Daoy (cell line): ENCODE data around the gene GALK2. TPM values are rescaled to one million over a fixed set of nuclear protein-coding genes. Genes with fewer than 3 reads are reported as not detected.
A peak's percentile ranks its signal among the peaks of the same experiment; 100 is the strongest.

Experiments
- DNase-seq: peaks from one replicate; pipeline ENCODE4 v3.0.0-alpha.2; 2015; ENCODE audit warnings: low read depth
- total RNA-seq: library from RNA; depleted of rRNA; stranded (reverse); fragments of >200 nt; shearing (Covaris generic); gene quantifications from 2 replicates; pipeline ENCODE4 v1.2.3, GENCODE V29; 2014

Gene GALK2
- total RNA-seq, 1 experiment from 2014 or later: 32.0 TPM

DNA sequence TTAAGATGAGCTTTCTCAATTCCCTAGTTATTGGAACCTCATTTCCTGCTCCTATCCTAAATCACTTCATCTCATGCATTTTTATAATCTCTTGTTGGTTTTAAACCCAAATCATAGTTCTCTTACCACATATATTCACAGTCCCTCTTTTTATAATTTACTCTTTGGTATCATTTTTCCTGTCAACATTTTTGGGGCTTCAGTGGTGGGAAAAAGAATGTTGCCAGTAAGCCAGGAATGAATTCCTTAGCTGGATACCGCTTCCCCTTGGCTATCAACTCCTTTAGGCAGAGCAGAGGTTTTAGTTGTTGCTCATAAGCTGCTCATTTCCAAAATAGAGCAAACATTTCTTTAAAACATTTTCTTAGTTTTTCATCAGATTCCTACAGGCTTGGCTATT is 112.3 kb downstream of the GALK2 start:
- DNase-seq: no peak

DNA sequence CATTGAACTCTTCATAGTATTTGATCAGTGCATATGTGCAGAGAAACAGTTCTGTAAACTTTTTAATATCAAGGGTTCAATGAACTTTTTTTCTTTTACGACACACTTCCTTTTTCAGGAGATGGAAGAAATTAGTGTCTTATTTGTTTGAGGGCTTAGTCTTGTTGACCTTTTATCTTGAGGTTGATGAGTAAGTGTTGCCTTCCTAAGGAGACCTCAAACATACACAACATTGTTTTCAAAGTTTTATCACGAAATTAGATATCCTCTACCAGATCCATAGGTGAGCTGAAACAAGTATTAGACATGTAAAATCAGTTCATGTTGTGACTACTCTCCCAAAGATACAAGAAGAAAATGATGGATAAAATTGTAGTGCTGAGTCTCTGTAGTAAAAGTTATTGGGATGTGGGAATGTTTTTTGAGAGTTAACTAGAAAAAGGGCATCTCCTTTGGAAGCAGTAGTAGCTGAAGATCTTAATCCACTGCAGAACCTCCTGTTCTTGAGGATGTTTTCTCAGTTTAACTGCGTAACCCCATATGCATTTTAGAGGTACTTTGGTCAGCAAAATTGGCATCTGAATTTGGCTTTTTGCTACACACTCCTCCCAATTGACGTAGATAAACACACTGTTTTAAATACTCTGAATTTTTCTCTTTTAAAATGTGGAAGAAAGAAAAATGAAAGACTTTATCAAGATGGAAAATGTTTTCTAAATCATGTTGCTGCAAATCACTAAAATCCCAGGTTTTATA is 116.8 kb downstream of the GALK2 start:
- no peak for DNase-seq

DNA sequence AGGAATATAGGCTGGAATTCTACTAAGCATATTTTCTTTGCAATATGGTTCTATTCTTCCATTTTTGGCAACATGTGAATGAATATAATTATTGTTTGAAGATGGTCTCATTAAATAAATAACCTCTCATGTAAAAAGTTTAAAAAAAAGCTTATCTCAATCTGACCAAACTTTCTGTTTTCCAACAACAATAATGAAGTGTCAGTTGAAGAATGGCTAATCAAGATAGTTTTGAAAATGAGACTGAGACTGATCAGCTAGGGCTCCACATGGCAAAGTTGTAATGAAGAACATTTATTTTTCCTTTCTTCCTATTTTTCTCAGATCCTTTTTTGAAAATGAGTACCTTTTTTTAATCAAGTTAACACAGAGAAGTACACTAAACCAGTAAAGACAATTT is 117.4 kb downstream of the GALK2 start:
- DNase-seq: no peak

DNA sequence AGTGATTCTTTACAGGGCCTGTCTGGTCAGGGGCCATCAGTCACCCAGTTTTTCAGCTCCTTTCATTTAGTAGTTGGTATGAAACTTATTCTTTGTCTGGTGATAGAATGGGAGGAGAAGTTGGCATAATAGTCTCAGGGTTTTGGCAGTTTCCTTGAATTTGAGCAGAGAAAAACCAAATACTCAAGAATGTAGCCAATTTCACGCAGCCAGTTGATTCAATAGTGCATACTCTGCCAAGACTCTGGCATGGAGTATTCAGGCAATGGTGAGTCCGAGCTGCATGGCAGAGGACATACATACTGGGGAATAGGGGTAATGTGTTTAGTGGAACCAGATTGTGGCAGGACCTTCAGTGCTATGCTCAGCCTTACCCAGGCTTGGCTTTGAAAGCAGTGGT is 118.3 kb downstream of the GALK2 start:
- no peak for DNase-seq

DNA sequence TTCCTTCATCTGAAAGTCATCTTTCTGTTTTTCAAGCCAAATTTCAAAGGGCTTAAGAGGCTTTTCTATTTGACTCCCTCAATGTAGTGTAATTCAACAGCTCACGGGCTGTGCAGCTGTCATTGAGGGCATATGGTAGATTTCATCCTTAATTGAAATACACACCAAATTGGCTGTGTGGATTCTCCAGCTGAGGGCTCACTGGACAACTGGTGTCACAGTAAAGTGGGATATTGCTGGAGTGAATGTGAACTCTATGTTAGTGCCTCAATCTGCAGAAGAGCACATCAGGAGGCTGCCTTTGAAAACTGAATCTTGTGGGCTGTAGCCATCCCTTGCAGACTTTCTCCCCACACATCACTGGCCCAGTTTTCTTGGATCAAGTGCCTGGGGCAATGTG is 120.1 kb downstream of the GALK2 start:
- DNase-seq: no peak

DNA sequence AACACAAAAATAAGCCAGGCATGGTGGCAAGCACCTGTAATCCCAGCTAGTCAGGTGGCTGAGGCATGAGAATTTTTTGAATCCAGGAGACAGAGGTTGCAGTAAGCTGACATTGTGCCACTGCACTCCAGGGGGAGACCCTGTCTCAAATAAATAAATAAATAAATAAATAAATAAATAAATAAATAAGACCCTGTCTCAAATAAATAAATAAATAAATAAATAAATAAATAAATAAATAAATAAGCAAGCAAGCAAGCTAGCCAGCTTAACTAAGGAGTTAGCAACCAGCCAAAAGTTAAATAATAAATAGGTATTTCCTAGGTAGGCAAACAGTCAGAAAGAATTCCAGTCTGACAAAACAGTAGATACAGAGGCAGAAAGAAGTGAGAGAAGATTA is 123.9 kb downstream of the GALK2 start:
- DNase-seq: no peak

DNA sequence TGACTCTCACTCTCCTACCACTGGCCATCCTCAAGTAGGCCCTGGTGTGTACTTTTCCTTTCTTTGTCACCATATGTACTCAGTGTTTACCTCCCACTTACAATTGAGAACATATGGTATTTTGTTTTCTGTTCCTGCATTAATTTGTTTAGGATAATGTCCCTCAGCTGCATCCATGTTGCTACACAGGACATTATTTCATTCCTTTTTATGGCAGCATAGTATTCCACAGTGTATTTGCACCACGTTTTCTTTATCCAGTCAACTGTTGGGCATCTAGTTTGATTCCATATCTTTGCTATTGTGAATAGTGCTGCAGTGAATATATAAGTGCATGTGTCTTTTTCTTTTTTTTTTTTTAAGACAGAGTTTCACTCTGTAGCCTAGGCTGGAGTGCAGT is 126.2 kb downstream of the GALK2 start:
- no peak for DNase-seq

DNA sequence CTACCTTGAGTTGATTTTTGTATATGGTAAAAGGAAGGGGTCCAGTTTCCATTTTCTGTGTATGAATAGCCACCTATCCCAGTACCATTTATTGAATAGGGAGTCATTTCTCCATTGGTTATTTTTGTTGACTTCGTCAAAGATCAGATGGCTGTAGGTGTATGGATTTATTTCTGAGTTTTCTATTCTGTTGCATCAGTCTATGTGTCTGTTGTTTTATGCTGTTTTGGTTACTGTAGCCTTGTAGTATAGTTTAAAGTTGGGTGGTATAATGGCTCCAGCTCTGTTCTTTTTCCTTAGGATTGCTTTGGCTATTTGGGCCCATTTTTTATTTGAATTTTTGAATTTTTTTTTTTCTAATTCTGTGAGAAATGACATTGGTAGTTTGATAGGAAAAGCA is 127.5 kb downstream of the GALK2 start:
- DNase-seq: no peak

DNA sequence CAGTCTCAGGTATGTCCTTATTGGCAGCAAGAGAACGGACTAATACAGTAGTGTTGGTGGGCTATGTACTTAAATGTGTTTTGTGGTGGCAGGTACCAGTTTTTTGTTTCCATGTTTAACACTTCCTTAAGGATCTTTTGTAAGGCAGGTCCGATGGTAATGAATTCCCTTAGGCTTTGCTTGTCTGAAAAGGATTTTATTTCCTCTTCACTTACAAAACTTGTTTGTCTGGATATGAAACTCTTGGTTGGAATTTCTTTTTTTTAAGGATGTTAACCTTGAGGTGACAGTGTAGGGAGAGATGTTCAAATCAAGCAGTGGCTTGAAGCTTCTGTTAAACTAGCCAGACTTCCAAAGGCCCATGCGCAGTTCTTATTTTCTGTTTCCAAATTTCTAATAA is 130.8 kb downstream of the GALK2 start:
- DNase-seq: no peak

DNA sequence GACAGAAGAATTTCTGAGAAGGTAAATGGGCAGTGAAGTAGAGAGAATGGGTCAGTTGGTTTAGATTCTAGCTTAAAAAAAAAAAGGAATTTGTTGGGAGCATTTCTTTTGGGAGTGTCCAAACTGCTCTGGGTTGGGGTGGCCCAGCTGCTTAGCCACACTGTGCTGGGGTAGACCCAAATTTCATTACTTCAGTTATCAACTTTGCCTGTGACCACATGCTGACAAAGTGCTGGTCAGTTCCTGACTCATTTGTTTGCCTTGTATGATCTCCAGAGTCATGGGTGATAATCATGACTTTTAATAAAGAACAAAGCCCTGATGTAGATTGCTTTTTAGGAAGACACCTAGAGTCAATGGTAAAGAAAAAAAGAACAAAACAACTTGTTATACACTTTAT is 131.5 kb downstream of the GALK2 start:
- DNase-seq: peak; percentile 4

DNA sequence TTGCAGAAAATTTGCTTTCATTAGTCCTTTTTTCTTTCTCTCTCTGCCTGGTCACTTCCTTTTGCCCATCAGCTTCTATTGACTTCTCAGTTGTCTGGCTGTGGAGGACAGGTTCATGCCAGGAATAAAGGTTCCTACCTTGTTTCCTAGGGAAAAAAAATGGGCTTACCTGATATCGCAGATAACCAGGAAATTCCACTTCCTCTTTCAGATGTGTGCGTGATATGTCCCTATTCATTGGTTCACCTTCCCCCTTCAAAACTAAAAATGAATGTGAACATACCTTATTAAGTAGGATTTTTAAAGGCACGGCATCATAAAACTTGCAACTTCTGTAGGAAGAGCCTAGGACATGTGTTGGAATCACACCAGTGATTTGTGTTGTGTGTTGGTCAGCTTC is 133.0 kb downstream of the GALK2 start:
- DNase-seq: no peak

DNA sequence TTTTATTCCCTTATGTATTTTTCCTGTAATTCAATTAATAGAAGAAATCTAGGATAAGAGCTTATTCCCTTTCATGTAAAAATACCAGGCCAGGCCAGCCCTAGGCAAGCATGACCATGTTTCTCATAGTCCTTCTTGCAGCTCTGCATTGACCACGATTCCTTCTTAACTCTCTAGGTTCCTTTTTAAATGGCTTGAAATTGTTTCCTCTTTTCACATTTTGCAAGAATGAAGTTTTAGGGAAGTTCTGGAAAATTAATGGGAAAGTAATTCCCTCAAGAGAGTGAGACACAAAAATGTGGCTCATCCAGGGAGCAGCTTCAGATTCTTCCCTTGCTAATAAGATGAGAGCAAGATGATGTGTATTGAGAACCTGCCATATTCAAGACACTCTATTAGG is 136.5 kb downstream of the GALK2 start:
- no peak for DNase-seq

DNA sequence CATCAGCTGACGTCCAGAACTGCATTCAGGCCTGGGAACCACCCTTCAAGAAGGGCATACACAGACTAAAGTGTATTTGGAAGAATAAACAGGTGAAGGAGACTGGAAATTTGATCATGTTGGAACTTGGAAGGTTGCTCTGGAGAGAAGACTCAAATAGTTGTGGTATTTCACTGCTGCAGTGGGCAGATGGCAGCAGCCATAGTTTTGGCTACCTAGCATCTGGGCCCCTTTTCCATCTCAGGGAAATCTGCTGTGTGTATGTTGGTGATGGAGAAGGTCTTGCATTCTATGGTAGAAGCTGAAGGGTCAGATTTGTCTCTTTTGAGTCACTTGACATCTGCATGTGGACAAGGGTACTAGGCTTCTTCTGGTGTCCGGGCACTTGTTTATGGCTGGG is 138.6 kb downstream of the GALK2 start:
- no peak for DNase-seq

DNA sequence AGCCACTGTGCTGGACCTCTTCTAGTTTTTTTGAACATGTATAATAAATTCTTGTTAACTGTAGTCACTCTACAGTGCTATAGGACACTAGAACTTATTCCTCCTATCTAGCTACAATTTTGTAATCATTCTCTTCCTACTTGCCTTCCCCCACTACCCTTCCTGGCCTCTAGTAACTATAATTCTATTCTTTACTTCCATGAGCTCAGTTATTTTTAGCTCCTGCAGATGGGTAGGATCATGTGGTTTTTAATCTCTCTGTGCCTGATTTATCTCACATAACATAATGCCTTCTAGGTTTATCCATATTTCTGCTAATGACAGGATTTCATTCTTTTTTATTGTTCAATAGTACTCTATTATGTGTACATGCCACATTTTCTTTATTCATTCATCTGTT is 139.8 kb downstream of the GALK2 start:
- no peak for DNase-seq

DNA sequence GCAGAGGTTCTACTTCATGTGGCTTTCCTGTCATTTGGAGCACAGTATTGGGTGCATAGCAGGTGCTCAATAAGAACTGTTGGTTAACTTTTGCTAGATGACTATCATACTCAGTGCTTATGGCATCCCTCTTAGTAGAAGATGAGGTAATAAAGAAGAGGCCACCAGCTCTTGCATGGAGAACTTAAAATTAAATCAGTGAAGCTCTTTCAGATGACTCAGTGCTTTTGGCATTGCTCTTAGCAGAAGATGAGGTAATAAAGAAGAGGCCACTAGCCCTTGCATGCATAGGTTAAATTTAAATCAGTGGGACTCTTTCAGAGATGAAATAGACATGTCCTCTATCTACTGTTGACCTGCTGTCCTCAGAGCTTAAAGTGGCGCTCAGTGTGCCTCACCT is 143.6 kb downstream of the GALK2 start:
- DNase-seq: no peak

DNA sequence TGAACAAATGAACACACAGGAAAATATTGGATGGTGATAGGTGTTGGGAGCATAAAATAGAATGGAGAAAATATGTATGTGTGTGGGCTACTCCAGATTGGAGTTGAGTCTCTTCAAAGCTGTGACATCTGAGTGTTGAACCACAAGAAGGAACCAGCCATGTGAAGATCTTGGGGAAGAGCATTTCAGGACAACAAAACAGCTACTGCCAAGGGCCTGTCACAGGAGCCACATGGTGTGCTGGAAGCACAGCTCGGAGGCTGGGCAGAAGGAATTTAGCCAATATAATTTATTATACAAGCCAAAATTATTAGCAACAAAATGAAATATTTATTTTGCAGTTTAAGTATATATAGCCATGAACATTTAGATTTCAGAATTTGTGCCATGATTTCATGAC is 144.7 kb downstream of the GALK2 start:
- no peak for DNase-seq

DNA sequence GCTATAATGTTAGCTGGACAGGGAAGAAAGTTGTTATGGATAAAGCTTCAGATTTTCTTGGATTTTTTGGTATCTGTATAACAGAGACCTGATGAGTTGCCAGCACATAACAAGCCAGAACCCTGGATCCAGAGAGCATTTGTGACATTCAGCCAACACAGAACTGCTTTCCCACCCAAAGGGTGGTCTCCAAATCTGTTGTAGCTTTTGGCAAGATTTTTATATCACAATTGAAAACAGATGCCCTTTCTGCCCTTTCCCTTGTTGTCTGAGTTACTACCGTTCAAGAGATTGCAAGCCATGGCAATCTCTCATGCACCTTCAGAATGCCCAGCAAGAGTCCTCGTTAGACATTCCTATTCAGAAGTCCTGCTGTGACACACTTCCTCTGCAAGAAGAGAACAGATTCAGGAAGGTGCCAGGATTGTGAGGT is 145.4 kb downstream of the GALK2 start:
- no peak for DNase-seq

DNA sequence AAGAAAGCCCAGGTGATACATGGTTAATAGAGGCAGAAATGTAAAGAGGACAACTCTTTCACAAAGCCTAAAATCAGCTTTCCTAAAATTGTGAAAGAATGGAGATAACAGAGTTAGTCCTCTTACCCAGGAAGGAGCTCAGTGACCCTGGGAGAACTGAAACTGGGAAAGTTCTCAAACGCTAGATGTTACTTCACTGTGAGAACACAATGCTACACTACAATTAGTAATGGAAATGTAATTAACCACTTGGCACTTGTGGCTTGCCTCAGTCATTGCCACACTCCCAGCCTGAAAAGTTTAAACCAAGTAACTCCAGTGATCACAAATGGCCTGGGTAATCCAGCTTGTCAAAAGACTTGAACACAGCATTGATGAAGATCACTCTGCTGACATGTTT is 150.3 kb downstream of the GALK2 start:
- no peak for DNase-seq

DNA sequence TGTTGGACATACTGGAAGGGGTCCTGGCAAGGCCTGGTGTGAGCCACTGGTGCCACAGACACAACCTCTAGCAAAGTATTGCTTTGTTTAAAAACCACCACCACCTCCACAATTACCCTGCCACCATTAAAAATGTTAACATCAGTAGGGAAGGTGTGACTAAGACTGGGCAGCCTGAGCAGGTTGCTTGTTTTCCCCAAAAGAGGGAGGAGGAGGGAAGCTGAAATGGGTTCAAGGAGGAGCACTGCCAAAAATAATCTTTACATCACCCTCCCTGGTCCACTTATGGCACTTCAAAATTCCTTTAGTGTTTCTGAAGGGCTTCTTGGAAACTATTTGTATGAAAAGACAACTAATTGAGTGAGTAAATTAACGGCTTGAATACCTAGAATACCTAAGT is 153.2 kb downstream of the GALK2 start:
- no peak for DNase-seq

DNA sequence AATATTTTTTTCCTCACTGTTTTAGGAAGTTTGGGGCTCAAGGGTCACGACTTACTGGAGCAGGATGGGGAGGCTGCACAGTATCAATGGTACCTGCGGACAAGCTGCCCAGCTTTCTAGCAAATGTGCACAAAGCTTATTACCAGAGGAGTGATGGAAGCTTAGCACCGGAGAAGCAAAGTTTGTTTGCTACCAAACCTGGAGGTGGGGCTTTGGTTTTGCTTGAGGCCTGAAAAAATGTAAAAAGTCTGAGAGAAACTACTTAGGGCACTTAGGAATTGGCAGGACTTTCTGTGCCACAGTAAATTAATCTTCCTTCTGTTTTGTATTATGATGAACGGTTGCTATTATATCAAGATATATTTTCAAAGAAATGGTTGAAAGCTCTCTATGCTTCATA is 157.9 kb downstream of the GALK2 start:
- no peak for DNase-seq

DNA sequence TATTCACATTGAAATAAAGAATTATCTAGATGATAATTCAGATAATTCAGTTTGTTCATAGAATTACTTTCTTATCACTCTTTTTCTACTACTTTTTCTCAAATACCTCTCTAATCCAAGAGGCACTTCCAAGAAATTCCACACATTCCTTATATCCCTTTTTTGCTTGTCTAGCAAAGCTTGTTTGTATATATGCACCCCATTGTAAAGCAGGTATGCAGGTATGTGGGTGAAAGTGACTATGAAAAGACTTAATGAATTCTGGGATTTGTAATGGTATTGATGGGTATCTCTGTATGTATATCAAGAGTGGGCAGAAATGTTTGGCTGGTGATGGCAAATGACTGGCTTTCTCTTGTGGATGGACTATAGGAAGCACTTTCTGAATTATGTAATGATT is 158.9 kb downstream of the GALK2 start:
- DNase-seq: no peak

DNA sequence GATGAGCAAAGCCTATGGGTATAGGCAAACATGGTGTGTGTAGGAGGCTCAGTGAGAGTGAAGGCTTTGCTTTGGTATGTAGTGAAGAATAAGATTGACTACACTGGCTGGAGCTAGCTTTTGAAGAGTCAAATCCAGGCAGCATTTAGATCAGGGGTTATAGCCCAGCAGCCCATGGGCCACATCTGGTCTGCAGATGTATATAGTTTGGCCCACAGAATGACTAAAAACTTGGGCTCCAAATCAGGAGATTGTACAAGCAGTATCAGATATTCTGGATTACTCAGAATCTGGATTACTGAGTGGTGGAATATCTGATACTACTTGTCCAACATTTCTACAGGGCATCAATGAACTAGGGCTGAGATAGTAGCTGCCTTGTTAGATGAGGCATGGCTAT is 160.1 kb downstream of the GALK2 start:
- DNase-seq: no peak

DNA sequence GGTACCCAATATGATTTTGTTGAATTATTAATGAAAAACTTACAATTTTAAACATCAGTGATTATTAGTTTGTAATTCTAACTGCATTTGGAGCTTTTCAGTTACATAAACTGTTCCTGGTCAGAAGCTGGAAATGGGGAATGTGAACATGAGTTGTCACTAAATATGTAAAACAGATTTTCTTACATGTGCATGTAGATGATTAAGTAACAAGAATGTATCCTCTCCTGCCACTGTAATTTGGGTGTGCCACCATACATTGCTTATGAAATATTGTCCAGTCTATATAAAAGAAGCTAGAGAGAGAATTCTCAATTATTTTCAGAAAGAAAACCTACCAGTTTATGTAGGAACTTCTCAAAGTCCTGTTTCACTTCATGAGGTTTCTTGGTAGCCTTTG is 161.4 kb downstream of the GALK2 start:
- DNase-seq: no peak

DNA sequence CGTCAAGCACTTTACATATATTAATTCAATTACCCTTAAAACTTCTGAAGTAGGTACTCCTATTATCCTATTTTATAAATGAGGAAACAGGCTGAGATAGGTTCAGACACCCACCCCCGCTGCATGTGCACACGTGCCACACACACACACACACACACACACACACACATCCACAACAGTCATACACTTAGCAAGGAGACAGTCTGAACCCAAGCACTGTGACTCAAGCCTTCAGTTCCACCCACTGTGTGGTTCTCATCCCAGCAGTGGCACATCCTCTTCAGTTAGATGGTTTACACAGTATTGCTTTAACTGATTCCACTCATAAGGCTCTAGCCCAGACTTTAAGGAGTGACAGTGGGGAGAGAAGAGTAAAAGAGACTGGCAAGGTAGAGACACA is 161.9 kb downstream of the GALK2 start:
- DNase-seq: no peak
